NCI-H345 (cell line): ENCODE data around the gene NPC1L1.
"Not testable (repeated sequence)": the region's sequence is repeated elsewhere in the genome, so short reads cannot be mapped to it uniquely, and the experiment has no call there.

ENCODE experiments used
- DNase-seq: peaks from one replicate; lab custom pipeline; 2025; lab: John Stamatoyannopoulos, UW

The NPC1L1 gene

GRCh38 chr7:44564606-44565005 lies 23.5 kb upstream of the NPC1L1 start:
- DNase-seq, result no peak

GRCh38 chr7:44563171-44563679 lies 22.1 kb upstream of the NPC1L1 start:
- DNase-seq, result no peak

DNA sequence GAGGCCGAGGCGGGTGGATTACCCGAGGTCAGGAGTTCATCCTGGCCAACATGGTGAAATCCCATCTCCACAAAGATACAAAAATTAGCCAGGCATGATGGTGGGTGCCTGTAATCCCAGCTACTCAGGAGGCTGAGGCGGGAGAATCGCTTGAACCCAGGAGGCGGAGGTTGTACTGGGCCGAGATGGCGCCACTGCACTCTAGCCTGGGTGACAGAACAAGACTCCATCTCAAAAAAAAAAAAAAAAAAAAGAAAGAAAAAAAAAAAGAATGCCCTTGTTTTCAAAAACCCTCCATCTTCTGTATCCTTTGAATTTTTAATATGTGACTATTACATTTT lies 21.5 kb upstream of the NPC1L1 start:
- not testable (repeated sequence) for DNase-seq

DNA sequence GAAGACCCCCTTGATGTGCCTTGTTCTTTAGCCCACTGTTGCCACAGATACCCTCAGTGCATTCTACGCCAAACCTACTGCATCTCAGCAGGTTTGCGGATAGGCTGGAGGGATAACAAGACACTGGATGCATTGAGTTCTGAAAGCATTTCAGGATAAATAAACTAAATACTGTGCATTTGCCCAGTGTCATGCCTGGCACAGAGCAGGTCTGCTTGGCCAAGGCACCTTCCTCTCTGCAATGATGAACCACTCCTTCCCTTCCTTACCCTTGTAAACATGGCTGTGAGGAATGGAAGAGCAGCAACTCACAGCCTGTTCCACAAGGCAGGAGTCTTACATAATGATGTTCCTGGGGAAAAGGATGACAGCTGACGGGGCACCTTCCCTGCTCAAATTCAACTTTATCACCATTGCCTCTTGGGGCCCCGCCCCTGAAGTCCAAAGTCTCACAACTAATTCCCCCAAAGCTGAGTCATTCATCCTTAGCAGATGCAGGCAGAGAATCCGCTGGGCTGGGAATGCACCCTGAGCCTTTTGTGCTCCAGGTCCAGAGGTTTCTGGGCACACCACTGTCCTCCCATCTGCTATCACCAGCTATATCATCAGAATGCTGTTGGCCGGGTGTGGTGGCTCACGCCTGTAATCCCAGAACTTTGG lies 21.0 kb upstream of the NPC1L1 start:
- DNase-seq, result no peak

DNA sequence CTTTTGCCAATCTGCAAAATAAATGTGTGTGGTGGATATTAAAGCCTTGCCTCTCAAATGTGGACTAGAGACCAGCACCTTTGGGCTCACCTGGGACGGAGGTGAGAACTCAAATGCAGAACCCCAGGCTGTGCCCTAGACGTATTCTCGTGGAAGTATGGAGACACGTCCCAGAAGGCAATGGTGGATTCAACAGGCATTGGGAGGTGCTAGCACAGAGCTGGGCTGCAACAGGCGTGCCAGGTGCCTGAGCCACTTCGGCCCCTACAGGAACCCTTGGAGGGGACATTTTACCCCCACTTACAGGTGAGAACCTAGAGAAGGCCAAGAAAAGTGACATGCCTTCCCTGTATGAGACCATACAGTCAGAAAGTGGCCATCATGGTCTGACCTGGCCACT lies 20.4 kb upstream of the NPC1L1 start:
- DNase-seq, result no peak

DNA sequence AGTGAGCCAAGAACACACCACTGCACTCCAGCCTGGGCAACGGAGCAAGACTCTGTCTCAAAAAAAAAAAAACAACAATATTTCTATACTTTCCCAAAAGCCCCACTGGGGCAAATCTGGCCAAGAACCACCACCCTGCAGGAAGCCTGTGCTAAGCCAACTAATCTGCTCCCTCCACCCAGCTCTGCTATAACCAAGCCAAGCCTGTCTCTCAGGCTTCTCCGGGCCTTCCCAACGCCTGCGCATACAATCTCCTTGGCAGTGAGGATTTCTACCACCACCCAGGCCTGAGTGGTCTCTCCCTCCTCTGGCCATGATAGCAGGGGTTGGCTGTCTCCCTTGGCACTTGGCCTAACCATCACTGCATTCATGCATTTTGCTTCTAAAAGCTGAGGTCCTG lies 18.4 kb upstream of the NPC1L1 start:
- no peak for DNase-seq

DNA sequence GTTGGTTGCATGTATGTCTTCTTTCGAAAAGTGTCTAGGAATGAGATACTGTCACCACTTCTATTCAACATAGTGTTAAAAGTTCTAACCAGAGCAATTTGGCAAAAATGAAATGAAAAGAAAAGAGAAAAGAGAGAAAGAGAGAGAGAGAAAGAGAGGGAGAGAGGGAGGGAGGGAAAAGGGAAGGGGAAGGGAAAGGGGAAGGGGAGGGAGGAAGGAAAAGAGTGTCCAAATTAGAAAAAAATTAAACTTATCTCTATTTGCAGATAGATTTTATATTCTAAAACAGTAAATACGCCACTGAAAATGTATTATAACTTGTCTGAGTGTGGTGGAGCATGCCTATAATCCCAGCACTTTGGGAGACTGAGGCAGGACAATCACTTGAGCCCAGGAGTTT lies 16.4 kb upstream of the NPC1L1 start:
- no peak for DNase-seq

DNA sequence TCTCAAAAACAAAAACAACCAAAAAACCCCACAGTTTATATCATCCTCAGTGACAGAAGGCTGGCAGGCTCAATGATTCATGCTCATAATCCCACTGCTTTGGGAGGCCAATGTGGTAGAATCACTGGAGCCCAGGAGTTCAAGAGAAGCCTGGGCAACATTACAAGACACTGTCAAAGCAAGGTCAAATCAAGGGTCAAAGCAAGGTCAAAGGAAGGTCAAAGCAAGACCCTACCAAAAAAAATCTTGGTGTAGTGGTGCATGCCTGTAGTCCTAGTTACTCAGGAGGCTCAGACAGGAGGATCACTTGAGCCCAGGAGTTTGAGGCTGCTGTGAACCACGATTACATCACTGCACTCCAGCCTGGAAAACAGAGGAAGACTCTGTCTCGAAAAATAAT lies 14.2 kb upstream of the NPC1L1 start:
- DNase-seq, result no peak

DNA sequence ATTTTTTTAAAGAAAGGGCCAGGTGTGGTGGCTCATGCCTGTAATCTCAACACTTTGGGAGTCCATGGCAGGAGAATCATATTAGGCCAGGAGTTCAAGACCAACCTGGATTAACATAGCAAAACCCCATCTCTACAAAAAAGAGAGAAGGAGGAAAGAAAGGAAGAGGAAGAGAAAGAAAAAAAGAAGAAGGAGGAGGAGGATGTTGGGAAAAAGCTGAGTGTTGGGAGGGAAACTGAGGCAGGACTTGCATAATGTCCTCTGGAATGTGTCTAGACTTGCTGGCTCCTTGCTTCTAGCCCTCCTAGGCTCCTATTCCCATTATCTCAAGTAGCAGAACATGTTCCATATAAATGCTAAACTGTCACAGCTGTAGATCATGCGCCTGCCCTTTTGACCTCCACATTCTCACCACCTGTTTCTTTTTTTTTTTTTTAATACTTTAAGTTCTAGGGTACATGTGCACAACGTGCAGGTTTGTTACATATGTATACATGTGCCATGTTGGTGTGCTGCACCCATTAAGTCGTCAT lies 11.4 kb upstream of the NPC1L1 start:
- DNase-seq, result not testable (repeated sequence)

- no peak for DNase-seq
These were observed 8.3 kb upstream of the NPC1L1 start for GRCh38 chr7:44549457-44549856.

DNA sequence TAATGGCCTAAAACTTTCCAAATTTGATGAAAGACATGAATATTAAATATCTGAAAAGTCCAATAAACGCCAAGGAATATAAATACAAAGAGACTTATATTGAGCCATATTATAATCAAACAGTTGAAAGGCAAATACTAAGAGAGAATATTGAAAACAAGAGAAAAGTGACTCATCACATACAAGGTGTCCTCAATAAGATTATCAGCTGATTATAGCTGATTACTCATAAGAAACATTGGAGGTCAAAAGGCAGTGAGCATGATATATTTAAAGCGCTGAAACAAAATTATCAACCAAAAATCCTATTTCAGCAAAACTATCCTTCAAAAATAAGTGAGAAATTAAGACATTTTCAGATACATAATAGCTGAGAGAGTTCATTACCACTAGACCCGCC lies 7.8 kb upstream of the NPC1L1 start:
- DNase-seq, result no peak

GRCh38 chr7:44547536-44548231 lies 6.6 kb upstream of the NPC1L1 start:
- DNase-seq, result no peak

- no peak for DNase-seq
These were observed 913 bp upstream of the NPC1L1 start for GRCh38 chr7:44541876-44542610.

- no peak for DNase-seq
These were observed 520 bp downstream of the NPC1L1 start for GRCh38 chr7:44540592-44541027.

GRCh38 chr7:44539669-44540506 lies 1.2 kb downstream of the NPC1L1 start:
- DNase-seq, result no peak

DNA sequence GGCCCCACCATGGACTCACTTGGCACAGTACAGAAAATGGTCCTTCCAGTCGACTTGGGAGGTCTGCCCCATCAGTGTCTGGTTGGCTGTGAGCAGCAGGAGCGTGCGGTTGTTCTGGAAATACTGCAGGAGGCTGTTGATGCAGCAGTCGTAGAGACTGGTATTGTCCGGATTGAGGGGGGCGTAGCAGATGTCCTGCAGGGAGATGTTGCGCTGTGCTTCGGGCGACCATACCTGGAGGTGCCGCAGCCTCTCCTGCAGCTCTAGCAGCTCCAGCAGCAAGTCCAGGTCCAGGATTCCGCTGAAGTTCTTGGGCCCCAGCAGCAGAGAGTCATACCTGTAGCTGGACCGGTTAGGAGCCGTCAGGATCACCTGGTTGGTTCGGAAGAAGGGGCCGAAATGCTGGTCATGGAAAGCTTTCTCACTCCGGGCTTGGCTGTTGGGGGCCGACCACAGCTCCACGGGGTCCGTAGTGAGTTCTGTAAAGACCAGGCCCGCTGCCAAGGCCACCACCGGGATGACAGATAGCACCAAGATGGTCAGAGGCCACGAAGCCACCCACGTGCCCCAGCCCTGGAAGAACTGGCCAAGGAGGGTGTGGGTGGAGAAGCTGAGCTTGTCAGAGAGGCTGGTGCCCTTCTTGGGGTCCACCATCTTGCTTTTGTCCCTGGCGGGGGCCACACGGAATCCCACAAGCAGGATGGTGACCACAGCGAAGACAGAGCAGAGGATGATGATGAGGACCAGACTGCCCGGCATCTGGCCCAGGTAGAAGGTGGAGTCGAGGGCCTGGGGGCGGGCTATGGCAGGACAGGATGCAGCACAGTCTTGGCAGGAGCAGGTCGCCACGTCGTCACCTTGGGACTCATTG lies 2.1 kb downstream of the NPC1L1 start:
- DNase-seq, result no peak

DNA sequence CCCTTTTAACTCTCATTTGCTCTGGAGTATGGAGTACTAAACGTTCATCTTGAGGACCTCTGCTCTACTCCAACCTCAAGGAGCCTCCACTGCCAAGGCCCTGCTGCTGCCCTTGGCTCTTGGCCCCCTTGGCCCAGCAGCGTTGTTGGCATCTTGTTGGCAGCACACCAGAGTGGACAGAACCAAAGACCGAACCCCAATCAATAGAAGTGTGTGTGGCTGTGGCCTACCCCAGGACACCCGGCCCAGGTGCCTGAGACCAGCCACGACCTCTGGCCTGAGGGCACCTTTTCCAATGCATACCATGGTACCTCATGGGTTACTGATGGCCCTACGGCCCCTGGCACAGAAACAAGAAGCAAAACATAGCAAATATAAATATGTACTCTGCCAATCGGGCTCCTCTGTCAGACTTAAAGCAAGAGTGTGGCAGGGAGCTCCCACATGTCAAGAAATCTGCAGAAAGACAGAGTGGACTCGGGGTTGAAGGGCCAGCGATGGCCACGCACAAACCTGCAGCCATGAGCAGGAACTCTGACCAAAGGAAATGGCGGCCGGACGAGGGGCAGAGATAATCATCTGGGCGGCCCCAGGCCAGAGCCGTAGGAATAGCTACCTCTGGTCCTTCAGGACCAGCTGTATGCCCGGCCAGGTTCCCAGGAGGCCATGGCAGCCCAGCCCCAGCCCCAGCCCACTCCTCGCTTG lies 2.9 kb downstream of the NPC1L1 start:
- DNase-seq, result no peak

GRCh38 chr7:44537442-44537841 lies 3.7 kb downstream of the NPC1L1 start:
- DNase-seq, result no peak

- no peak for DNase-seq
These were observed 5.0 kb downstream of the NPC1L1 start for GRCh38 chr7:44536090-44536489.

DNA sequence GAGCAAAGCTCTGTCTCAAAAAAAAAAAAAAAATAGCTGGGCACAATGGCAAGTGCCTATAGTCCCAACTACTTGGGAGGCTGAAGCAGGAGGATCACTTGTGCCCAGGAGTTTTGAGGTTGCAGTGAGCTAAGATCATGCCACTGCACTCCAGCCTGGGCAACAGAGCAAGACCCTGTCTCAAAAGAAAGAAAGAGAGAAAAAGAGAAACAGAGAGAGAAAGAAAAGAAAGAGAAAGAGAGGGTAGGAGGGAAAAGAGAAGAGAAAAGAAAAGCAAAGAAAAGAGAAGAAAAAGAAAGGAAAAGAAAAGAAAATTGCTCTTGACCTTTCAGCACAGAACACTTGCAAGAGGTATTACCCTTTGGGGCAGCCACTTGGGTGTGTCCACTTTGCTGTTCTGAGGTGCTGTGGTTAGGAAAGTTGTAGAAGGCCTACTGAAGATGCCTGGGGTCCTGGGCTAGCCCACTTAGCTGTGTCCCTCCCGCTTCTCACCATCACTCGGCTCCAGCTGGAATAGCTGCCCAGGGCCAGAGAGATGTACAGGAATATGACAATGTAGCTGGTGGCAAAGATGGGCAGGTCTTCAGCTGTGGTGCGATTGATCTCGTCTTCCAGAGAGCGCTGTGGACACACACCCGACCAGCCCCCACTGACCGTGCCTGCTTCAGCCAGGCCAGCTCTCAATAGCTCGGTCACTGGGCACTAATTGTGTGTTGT lies 5.6 kb downstream of the NPC1L1 start:
- DNase-seq, result no peak
